Nephron progenitor cell (in vitro differentiated cells): Measurements from ENCODE around the gene PRR33.

Source experiments
- DNase-seq: peaks from one replicate; pipeline ENCODE4 v3.0.0; 2021
- H3K27ac Mint-ChIP-seq: 2 replicates; pipeline ENCODE4 v1.8.0; 2021; ENCODE audit warnings: mild to moderate bottlenecking, moderate library complexity, mixed read lengths
- H3K27me3 Mint-ChIP-seq: 2 replicates; pipeline ENCODE4 v1.8.0; 2021; ENCODE audit warnings: mild to moderate bottlenecking, low read depth, mixed read lengths; ENCODE audit not compliant: poor library complexity
- H3K36me3 Mint-ChIP-seq: 2 replicates; pipeline ENCODE4 v1.8.0; 2021; ENCODE audit warnings: low read depth, mixed read lengths
- H3K4me1 Mint-ChIP-seq: 2 replicates; pipeline ENCODE4 v1.8.0; 2021; ENCODE audit warnings: mixed read lengths
- H3K4me3 Mint-ChIP-seq: 2 replicates; pipeline ENCODE4 v1.8.0; 2021; ENCODE audit warnings: mild to moderate bottlenecking, moderate library complexity, mixed read lengths
- H3K9me3 Mint-ChIP-seq: 2 replicates; pipeline ENCODE4 v1.8.0; 2021; ENCODE audit warnings: mild to moderate bottlenecking, moderate library complexity, mixed read lengths
- TF ChIP-seq, protein P1 (sequence below): fragments of 200-600 bp; sonication (generic); IDR thresholded peaks from 2 replicates; pipeline ENCODE4 v1.5.0; 2021; ENCODE audit warnings: antibody characterized with exemption

PRR33 gene

DNA sequence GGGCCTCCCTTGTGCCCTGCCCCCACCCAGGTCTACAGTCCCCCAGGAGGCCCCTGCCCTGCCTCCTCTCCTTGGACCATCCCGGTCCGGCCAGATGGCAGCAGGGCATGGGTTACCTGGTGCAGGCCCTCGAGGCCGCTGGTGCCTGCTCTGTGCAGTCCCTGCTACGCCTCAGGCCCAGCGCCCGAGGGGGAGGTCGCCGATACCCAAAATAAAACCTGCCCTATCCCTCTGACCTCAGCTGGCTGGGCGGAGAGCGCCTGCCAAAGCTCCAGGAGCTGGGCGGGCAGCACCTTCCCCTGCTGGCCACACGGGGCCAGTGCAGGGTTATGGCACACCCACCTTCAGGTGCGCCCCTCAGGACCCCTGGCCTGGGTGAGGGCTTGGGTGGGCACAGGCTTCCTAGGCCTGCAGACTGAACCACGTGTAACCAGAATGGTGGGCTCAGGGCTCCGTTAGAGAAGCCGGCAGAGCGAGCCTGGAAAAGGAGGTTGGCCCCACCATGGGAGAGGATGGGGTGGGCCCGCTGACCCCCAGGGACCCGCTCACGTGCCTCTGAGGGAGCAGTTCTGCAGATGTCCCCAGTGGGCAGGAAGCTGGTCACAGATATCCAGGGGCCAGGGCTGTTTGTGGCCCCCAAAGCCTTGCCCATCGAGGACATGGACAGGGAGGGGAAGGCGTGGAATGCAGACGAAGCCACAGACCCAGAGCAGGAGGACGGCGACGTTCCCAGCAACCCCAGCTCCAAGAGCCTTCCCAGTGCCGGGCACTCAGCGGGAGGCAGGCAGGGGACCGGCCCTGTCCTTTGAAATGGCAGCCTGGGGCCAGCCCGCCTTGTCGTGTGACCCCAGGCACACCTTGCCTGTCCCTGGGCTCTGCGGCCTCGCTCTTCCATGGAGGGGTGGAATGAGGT, 26.1 kb upstream of the PRR33 start:
- DNase-seq = no peak
- Mint-ChIP-seq H3K36me3 (no peaks in the 10 kb centered on the region), H3K4me1 (peaks cover 35% of the 10 kb centered on the region), H3K27me3 (peaks cover 7% of the 10 kb centered on the region), H3K4me3 (no peak overlapping the region), H3K27ac (no peak overlapping the region), H3K9me3 (no peaks in the 10 kb centered on the region)
- TF ChIP-seq, protein P1, sequence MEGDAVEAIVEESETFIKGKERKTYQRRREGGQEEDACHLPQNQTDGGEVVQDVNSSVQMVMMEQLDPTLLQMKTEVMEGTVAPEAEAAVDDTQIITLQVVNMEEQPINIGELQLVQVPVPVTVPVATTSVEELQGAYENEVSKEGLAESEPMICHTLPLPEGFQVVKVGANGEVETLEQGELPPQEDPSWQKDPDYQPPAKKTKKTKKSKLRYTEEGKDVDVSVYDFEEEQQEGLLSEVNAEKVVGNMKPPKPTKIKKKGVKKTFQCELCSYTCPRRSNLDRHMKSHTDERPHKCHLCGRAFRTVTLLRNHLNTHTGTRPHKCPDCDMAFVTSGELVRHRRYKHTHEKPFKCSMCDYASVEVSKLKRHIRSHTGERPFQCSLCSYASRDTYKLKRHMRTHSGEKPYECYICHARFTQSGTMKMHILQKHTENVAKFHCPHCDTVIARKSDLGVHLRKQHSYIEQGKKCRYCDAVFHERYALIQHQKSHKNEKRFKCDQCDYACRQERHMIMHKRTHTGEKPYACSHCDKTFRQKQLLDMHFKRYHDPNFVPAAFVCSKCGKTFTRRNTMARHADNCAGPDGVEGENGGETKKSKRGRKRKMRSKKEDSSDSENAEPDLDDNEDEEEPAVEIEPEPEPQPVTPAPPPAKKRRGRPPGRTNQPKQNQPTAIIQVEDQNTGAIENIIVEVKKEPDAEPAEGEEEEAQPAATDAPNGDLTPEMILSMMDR = peak; percentile 53

DNA sequence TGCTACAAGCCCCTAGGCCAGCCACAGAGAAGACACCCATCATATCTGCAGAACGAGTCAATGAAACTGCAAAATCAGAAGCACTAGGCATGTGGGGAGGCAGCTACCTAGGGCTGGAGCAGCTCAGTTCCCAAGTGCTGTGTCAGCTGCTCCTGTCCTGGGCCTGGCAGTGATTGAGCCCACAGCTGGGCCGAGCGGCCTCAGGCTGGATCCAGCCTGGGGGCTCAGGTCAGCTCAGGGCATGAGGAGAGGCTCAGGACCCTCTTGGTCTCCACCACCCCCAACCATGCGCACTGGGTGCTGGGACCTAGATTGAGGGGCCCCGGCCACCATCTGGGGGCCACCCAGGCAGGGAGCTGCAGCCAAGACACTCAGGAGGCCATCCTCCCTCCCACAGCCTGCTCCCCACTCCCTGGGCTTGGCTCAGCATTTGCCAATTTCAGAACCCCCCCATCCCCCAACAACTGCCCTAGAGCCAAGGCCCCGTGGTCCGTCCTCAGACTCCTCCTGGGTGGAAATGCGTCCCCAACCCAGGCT, 25.4 kb upstream of the PRR33 start:
- TF ChIP-seq, protein P1 = no peak
- Mint-ChIP-seq H3K4me1 (peaks cover 31% of the 10 kb centered on the region), H3K9me3 (no peaks in the 10 kb centered on the region), H3K4me3 (no peak overlapping the region), H3K27ac (no peak overlapping the region), H3K27me3 (peaks cover 10% of the 10 kb centered on the region), H3K36me3 (no peaks in the 10 kb centered on the region)
- DNase-seq = no peak

DNA sequence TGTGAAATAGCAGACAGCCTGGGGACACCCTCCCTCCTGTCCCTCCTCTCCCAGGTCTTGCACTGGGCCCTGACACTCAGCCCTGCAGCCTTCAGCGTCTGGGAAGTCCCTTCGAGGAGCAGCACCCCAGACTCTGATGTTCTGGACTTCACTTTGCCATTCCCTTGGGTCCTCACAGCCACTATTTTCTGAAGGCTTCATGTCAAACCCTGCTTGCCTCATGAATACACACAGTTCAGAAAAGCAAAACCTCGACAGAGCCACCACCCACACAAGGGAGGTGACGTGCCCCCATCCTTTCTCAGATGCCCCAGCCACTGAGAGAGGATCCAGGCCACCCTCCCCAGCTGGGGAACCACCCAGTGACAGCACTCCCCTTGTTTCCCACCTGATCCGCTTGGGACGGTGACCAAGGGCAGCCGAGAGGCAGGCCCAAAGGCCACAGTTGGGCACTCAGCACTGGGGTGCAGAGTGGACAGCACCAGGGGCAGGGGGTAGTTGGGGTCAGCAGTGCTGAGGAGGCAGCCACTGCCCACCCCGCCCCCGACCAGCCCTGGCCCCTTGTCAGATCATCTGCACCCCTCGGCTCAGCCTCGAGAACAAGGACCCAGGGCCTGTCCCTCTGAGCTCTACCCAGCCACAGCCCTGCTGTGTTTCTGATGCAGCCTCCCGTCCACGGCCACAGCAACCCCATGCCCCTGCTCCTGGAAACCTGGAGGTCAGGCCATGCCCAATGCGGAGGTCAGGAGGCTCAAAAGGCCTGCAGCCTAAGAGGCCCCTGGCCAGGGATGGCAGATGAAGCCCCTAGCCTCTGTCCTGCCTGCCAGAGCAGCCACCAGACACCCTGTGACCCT, 24.7 kb upstream of the PRR33 start:
- peaks cover 26% of the 10 kb centered on the region for H3K4me1 Mint-ChIP-seq
- H3K9me3 Mint-ChIP-seq = no peaks in the 10 kb centered on the region

DNA sequence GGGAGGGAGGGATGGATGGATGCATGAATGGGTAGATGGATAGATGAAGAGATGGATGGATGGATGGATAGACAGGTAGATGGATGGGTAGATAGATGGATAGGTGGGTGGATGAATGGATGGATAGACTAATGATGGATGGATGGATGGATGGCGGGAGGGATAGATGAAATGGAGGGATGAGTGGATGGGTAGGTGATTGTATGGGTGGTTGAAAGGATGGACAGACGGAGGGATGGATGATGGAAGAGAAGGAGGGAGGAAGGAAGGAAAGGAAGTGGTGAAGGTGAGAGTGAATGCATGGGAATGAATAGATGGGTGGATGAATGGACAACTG, 24.1 kb upstream of the PRR33 start:
- TF ChIP-seq, protein P1 = no peak
- Mint-ChIP-seq H3K4me1 (peaks cover 23% of the 10 kb centered on the region), H3K27me3 (peaks cover 10% of the 10 kb centered on the region)

More for the DNA sequence above, 24.7 kb upstream of the PRR33 start:
- TF ChIP-seq, protein P1 = no peak
- H3K27ac Mint-ChIP-seq = no peak overlapping the region
- H3K36me3 Mint-ChIP-seq = no peaks in the 10 kb centered on the region
- no peak overlapping the region for H3K4me3 Mint-ChIP-seq
- H3K27me3 Mint-ChIP-seq = peaks cover 10% of the 10 kb centered on the region
- no peak for DNase-seq

DNA sequence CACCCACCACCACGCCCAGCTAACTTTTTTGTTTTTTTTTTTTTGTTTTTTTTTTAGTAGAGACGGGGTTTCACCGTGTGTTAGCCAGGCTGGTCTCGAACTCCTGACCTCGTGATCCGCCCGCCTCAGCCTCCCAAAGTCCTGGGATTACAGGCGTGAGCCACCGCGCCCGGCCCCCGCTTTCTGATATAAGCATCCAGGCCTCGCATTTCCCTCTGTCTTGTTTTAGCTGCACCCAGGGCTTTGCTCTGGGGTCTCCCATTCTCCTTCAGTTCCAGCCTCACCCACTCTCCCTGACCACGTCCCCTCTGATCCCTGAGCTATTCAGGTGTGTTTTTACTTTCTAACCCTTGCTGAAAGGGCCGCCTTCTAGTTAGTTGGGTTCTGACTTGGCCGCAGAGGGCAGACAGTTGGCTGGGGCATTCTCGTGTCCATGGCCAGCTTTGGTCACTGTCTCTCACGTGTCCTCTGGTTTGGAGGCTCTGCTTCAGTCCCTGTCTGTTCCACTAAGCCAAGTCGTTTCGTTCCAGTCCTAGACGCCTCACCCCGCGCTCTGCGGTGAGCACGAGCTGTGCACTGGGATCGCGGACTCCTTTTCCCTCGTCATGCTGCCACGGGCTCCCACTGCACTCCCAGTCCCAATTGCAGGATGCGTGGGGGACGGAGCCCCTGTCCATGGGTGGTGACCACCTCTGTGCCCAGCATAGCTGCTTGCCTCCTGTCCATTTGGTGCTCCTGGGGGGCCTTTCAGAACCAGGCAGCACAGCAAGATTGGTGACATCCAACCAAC, 21.8 kb upstream of the PRR33 start:
- TF ChIP-seq, protein P1 = no peak
- Mint-ChIP-seq H3K4me3 (no peak overlapping the region), H3K27me3 (peaks cover 12% of the 10 kb centered on the region), H3K4me1 (peaks cover 23% of the 10 kb centered on the region), H3K27ac (no peak overlapping the region), H3K9me3 (no peaks in the 10 kb centered on the region), H3K36me3 (no peaks in the 10 kb centered on the region)
- no peak for DNase-seq

More for the DNA sequence above, 24.1 kb upstream of the PRR33 start:
- H3K4me3 Mint-ChIP-seq = no peak overlapping the region
- no peaks in the 10 kb centered on the region for H3K36me3 Mint-ChIP-seq
- H3K9me3 Mint-ChIP-seq = no peaks in the 10 kb centered on the region
- DNase-seq = no peak
- H3K27ac Mint-ChIP-seq = no peak overlapping the region
